DND-41 (cell line): ENCODE data around the gene PSTPIP1.

Experiments used
- ATAC-seq: fragments of 200-7000 bp; cut with Tn5 transposase; 3 replicates; pipeline ENCODE4 v1.9.1; 2021; ENCODE audit warnings: low read depth; ENCODE audit not compliant: insufficient read depth
- DNase-seq: peaks from one replicate; pipeline ENCODE4 v3.0.0-alpha.2; 2020
- H2AFZ ChIP-seq: 2 replicates; pipeline ENCODE4 v1.6.0; 2012; ENCODE audit warnings: low read depth, low read length
- H3K27ac ChIP-seq: 2 replicates; pipeline ENCODE4 v1.5.1; 2012; ENCODE audit warnings: low read length, inconsistent platforms
- H3K27me3 ChIP-seq: fragments of 200-600 bp; sonication (generic); 2 replicates; pipeline ENCODE4 v1.6.0; 2012; ENCODE audit warnings: low read length, mild to moderate bottlenecking, inconsistent platforms; ENCODE audit not compliant: insufficient read depth, poor library complexity
- H3K36me3 ChIP-seq: 2 replicates; pipeline ENCODE4 v1.5.1; 2012; ENCODE audit warnings: low read length, inconsistent platforms; ENCODE audit not compliant: insufficient read depth
- H3K4me1 ChIP-seq: 2 replicates; pipeline ENCODE4 v1.5.1; 2012; ENCODE audit warnings: mild to moderate bottlenecking, low read length; ENCODE audit not compliant: insufficient read depth
- H3K4me2 ChIP-seq: 2 replicates; pipeline ENCODE4 v1.6.0; 2012; ENCODE audit warnings: mild to moderate bottlenecking, moderate library complexity, low read length, inconsistent platforms; ENCODE audit not compliant: insufficient read depth
- H3K4me3 ChIP-seq, 2 experiments: fragments of 200-600 bp in 1 of 2; shearing (Covaris generic) in 1 of 2; 2 replicates each; pipeline ENCODE4 v1.5.1; 2012 to 2016; ENCODE audit warnings: inconsistent platforms in 2 of 2, low read length in 2 of 2, mild to moderate bottlenecking in 2 of 2, low read depth in 1 of 2, moderate library complexity in 1 of 2
- H3K79me2 ChIP-seq: 2 replicates; pipeline ENCODE4 v1.6.0; 2012; ENCODE audit warnings: low read length, inconsistent platforms; ENCODE audit not compliant: insufficient read depth
- H3K9ac ChIP-seq: 2 replicates; pipeline ENCODE4 v1.6.0; 2012; ENCODE audit warnings: low read depth, mild to moderate bottlenecking, inconsistent platforms, low read length, moderate library complexity
- H3K9me3 ChIP-seq: 2 replicates; pipeline ENCODE4 v1.5.1; 2012; ENCODE audit warnings: low read length, moderate library complexity, mild to moderate bottlenecking, inconsistent platforms; ENCODE audit not compliant: insufficient read depth, severe bottlenecking
- H4K20me1 ChIP-seq: 2 replicates; pipeline ENCODE4 v1.6.0; 2012; ENCODE audit warnings: low read length; ENCODE audit not compliant: insufficient read depth
- CTCF ChIP-seq: IDR thresholded peaks from 2 replicates; pipeline ENCODE4 v1.5.1; 2012; ENCODE audit warnings: borderline replicate concordance, low read length, moderate library complexity, mild to moderate bottlenecking; ENCODE audit not compliant: poor library complexity, severe bottlenecking; ENCODE audit errors: extremely low read depth
- EZH2 ChIP-seq: IDR thresholded peaks from 3 replicates; pipeline ENCODE4 v1.6.1; 2012; ENCODE audit warnings: borderline replicate concordance, low read depth, mild to moderate bottlenecking, moderate library complexity, low read length, inconsistent platforms; ENCODE audit not compliant: severe bottlenecking

Gene PSTPIP1

GRCh38 chr15:77012868-77013267 lies 17.9 kb downstream of the PSTPIP1 start:
- no peak overlapping the region for H3K4me3 ChIP-seq
- DNase-seq (no peak), ATAC-seq (no peak)
- H3K4me1 ChIP-seq, result no peaks in the 10 kb centered on the region
- no peaks in the 10 kb centered on the region for H3K27me3 ChIP-seq
- H3K27ac ChIP-seq, result no peak overlapping the region
- H3K9ac ChIP-seq, result no peak overlapping the region
- no peaks in the 10 kb centered on the region for H4K20me1 ChIP-seq
- H3K36me3 ChIP-seq, result no peaks in the 10 kb centered on the region
- no peak overlapping the region for H3K4me2 ChIP-seq
- H2AFZ ChIP-seq, result no peak overlapping the region
- no peaks in the 10 kb centered on the region for H3K79me2 ChIP-seq
- TF ChIP-seq CTCF (no peak), EZH2 (no peak)
- no peaks in the 10 kb centered on the region for H3K9me3 ChIP-seq

- no peaks in the 10 kb centered on the region for H3K9me3 ChIP-seq
- no peak overlapping the region for H3K4me3 ChIP-seq
- no peaks in the 10 kb centered on the region for H3K36me3 ChIP-seq
- TF ChIP-seq EZH2 (no peak), CTCF (no peak)
- no peaks in the 10 kb centered on the region for H3K79me2 ChIP-seq
- no peak overlapping the region for H3K27ac ChIP-seq
- H3K4me2 ChIP-seq, result no peak overlapping the region
- H3K9ac ChIP-seq, result no peak overlapping the region
- H3K4me1 ChIP-seq, result no peaks in the 10 kb centered on the region
- H2AFZ ChIP-seq, result no peak overlapping the region
- no peak for ATAC-seq
- no peaks in the 10 kb centered on the region; the same call in 1 of the 2 replicates for H4K20me1 ChIP-seq
- no peaks in the 10 kb centered on the region for H3K27me3 ChIP-seq
- DNase-seq, result no peak
Observed at GRCh38 chr15:77013776-77014131, 18.8 kb downstream of the PSTPIP1 start.

GRCh38 chr15:77014132-77015081 lies 19.5 kb downstream of the PSTPIP1 start:
- H4K20me1 ChIP-seq, result no peaks in the 10 kb centered on the region; the same call in 1 of the 2 replicates
- no peaks in the 10 kb centered on the region for H3K27me3 ChIP-seq
- no peaks in the 10 kb centered on the region for H3K79me2 ChIP-seq
- no peak for TF ChIP-seq CTCF
- no peak for TF ChIP-seq EZH2
- H3K9me3 ChIP-seq, result no peaks in the 10 kb centered on the region
- H3K27ac ChIP-seq, result no peak overlapping the region
- no peaks in the 10 kb centered on the region for H3K36me3 ChIP-seq
- ATAC-seq, result no peak
- H2AFZ ChIP-seq, result no peak overlapping the region
- H3K4me2 ChIP-seq, result no peak overlapping the region
- DNase-seq, result no peak
- H3K4me3 ChIP-seq, result no peak overlapping the region
- no peak overlapping the region for H3K9ac ChIP-seq
- no peaks in the 10 kb centered on the region for H3K4me1 ChIP-seq
